GM19397 (cell line): ENCODE results near the gene SLC30A5.
A peak's percentile ranks its signal among the peaks of the same experiment; 100 is the strongest.
"Not testable (repeated sequence)": the region's sequence is repeated elsewhere in the genome, so short reads cannot be mapped to it uniquely, and the experiment has no call there.

ENCODE experiments used
- ATAC-seq: cut with Tn5 transposase; IDR thresholded peaks from one replicate; pipeline ENCODE4 v1.9.1; 2021; ENCODE audit warnings: mild to moderate bottlenecking, moderate library complexity; ENCODE audit not compliant: unreplicated experiment

The SLC30A5 gene

GRCh38 chr5:69093771-69094482 lies at the start of gene SLC30A5:
SLC30A5 (plus strand) TSS chr5:69094014; CDS start chr5:69094256, 242 bp downstream.
- ATAC-seq, result peak; percentile 99

- not testable (repeated sequence) for ATAC-seq
These were observed 48.6 kb upstream of the SLC30A5 start for GRCh38 chr5:69045213-69045612.

DNA sequence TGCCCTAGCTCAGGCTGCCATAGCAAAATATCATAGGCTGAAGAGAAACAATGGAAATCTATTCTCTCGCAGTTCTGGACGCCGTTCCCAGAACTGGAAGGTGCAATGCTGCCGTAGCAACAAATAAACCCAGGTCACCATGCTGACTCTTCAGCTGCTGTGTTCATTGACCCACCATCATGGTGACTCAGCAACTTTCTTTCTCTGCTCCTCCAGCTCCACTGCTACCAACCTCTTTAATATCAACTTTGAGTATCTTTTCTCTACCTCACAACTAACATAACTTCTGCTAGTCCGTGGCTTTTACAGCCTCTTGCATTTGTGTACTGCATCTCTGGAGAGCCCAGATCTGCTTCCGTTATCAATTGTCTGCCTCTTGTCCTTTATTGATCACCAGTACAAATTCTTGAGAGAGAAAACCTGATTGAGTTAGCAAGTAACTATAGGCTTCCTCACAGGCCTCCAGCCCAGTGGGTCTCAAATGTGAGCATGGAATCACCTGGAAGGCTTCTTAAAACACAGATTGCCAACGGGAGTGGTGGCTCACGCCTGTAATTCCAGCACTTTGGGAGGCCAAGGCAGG lies 47.3 kb upstream of the SLC30A5 start:
- no peak for ATAC-seq

DNA sequence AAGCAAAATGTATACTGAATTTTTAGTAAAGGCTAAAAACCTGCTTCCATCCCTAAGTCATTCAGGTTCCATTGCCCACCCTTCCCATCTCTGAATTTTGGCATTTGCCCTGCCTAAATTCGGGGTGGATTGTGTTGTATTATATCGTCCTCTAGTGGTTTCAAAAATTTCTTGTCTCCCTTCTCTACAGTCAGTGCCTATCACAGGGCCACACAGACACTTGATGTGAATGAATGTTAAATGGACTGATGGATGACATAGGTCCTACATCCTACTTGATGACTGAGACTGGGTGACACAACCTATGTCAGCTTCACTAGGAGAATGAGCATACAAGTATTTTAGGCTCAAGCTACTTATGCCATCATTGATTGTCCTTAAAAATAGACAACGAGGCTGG lies 45.6 kb upstream of the SLC30A5 start:
- no peak for ATAC-seq

- no peak for ATAC-seq
These were observed 44.7 kb upstream of the SLC30A5 start for GRCh38 chr5:69049151-69049550.

- ATAC-seq, result no peak
These were observed 44.0 kb upstream of the SLC30A5 start for GRCh38 chr5:69049796-69050195.

GRCh38 chr5:69050214-69050613 lies 43.6 kb upstream of the SLC30A5 start:
- ATAC-seq, result no peak

DNA sequence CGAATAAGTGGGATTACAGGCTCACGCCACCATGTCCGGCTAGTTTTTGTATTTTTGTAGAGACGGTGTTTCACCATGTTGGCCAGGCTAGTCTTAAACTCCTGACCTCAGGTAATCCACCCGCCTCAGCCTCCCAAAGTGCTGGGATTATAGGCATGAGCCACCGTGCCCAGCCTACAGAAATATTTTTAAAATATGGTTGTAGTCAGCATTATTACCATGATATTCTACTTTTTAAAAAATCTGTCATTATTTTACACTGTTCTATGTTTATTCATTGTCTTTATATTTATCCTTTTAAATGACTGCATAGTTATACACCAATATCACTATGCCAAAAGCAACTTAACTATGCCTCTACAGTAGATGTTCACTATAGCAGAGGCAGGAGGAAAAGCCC lies 41.6 kb upstream of the SLC30A5 start:
- ATAC-seq, result no peak

DNA sequence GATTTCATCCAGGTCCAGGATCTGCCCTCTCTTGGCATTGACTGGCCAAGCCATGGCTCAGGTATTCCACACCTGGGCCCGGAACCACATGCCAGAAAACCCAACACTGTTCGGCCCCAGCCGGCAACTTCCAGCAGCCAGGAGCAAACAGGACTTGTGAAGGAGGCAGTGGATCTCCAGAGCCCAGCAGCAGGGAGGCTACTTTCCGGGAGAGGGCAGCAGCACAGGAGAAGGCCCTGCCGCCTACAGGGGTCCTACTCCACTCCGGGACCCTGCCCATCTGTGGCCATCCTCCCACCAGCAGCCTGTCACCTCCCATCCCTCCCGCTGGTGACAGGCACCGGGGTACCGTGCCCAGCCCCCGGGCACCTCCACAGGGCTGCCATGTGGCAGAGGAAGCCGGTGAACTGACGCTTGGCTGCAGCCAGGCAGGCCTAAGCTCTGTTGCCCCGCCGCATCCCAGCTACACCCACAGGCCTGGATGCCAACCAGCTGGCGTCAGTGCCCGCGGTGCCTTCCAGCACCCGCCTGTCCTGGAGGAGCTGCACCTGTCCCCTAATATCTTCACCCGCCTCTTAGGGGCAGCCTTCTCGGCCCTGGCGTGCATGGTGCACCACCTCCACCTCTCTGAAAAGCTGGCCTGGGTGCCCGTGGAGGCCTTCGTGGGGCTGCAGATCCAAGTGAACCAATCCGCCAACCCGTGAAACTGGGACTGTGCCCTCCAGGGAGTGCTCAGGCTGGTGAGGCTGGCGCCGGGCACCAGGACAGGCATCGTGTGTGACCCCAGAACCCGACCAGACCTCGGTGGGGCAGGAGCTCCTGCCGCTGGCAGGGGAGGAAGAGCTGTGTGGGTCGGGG lies 18.9 kb upstream of the SLC30A5 start:
- no peak for ATAC-seq

- ATAC-seq, result no peak
These were observed 18.2 kb upstream of the SLC30A5 start for GRCh38 chr5:69075522-69076179.

- no peak for ATAC-seq
These were observed 14.8 kb upstream of the SLC30A5 start for GRCh38 chr5:69078921-69079540.

- no peak for ATAC-seq
These were observed 14.3 kb upstream of the SLC30A5 start for GRCh38 chr5:69079556-69079955.

DNA sequence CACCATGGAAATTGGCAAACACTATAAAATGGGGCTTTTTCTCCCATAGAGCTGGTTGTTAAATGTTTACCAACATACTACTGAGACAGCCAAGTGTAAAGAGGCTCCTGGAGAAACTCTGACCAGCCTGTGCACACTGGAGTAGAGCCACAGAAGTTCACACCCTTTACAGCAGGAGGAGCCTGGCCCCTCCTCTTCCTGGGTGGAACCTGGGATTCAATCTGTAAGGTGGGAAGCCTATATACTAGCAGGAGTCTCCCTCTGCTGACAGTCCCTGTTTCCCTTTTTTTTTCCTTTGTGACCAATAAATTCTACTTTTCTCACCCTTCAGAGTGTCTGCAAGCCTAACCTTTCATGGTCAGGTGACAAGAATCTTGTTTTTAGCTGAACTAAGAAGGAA lies 10.4 kb upstream of the SLC30A5 start:
- ATAC-seq, result no peak

DNA sequence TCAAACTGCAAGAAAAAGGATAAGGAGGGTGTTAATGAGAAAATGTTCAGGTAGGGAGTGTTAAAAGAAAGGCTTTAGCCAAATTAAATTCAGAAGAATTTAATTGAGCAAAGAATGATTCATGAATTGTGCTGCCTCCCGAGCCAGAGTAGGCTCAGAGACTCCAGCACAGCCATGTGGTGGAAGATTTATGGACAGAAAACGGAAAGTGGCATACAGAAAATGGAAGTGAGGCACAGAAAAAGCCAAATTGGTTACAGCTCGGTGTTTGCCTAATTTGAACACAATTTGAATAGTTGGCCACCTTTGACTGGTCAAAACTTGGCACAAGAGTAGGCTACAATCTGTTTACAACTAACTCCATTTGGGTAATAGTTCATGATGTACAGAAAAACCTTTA lies 9.6 kb upstream of the SLC30A5 start:
- ATAC-seq, result no peak

DNA sequence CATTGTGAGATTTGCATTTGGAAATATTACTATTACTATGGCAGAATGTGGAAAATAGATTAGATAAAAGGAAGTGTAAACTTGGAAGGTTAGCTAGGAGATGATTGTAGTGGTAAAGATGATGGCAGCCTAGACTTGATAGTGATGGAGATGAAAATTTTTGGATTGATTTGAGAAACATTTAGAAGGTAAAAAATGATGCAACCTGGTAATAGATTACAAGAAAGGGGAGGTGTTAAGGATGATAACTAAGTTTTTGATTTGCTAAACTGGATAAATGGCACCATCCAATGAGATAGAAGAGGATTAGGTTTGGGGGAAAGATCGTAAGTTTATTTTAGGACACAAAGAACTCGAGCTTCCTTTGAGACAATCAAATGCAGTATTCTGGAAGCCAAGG lies 8.9 kb upstream of the SLC30A5 start:
- no peak for ATAC-seq

GRCh38 chr5:69086206-69086605 lies 7.6 kb upstream of the SLC30A5 start:
- no peak for ATAC-seq

DNA sequence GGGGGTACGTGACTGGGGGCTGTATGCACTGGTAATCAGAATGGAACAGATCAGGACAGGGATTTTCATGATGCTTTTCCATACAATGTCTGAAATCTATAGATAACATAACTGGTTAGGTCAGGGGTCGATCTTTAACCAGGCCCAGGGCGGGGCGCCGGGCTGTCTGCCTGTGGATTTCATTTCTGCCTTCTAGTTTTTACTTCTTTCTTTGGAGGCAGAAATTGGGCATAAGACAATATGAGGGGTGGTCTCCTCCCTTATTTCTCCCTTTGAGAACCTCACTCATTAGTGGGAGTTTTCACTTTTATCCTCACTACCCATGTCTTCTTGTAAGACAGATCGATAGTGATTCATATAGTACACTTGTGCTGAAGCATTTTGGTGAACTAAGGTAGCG lies 5.8 kb upstream of the SLC30A5 start:
- not testable (repeated sequence) for ATAC-seq

GRCh38 chr5:69090158-69090557 lies 3.7 kb upstream of the SLC30A5 start:
- no peak for ATAC-seq

- no peak for ATAC-seq
These were observed 2.0 kb upstream of the SLC30A5 start for GRCh38 chr5:69091771-69092170.

DNA sequence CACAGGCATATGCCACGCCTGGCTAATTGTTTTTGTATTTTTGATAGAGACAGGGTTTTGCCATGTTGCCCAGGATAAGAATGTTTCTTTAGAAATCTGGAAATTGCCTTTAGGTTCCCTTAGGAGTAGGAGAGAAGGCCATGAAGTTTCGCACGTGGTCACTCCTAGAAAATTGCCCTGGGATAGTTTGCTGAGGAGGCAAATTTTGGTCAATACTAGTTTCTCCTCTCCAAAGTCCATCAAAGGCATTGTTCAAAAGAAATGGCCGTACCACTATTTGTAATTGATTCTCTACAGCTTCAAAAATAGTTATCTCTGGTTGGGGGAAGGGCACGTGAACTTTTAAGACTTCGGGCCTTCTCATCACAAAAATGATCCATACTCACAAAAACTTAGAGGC lies 845 bp upstream of the SLC30A5 start:
- no peak for ATAC-seq

GRCh38 chr5:69099302-69099701 lies 5.5 kb downstream of the SLC30A5 start:
- no peak for ATAC-seq
